PC-9 (cell line): ENCODE results near the gene SAMD11. TPM values are rescaled to one million over a fixed set of nuclear protein-coding genes. Genes with fewer than 3 reads are reported as not detected.

Experiments
- BruUV-seq: library from RNA; stranded (reverse); fragments of 400-500 nt; replicated peaks from 2 replicates; lab custom pipeline; 2021; lab: Mats Ljungman, UMichigan
- CTCF ChIA-PET: fragments of 300-600 bp; sonication (Branson Sonifier 250); formaldehyde crosslinking; loops from one replicate; lab custom pipeline; 2022; ENCODE audit warnings: antibody characterized with exemption; lab: Charles Lee
- POLR2A ChIA-PET: fragments of 300-600 bp; sonication (Branson Sonifier 250); formaldehyde crosslinking; loops from one replicate; lab custom pipeline; 2022; ENCODE audit warnings: antibody characterized with exemption; ENCODE audit not compliant: unreplicated experiment; lab: Charles Lee
- DNase-seq, 2 experiments: peaks; one replicate each; pipeline versions ENCODE4 v3.0.0 to v3.0.0-alpha.2; 2015 to 2022; ENCODE audit warnings: mixed read lengths in 1 of 2
- H2AFZ ChIP-seq: fragments of 200-600 bp; sonication (generic); 2 replicates; pipeline ENCODE4 v1.8.1; 2017; ENCODE audit warnings: antibody characterized with exemption
- H3F3A ChIP-seq: fragments of 200-600 bp; sonication (generic); 2 replicates; pipeline ENCODE4 v1.8.1; 2017; ENCODE audit warnings: antibody characterized with exemption, mild to moderate bottlenecking, low read depth; ENCODE audit not compliant: insufficient read depth
- H3K27ac ChIP-seq: fragments of 200-600 bp; sonication (generic); 2 replicates; pipeline ENCODE4 v1.6.1; 2016; ENCODE audit warnings: mixed run types
- H3K27me3 ChIP-seq: fragments of 200-600 bp; sonication (generic); 2 replicates; pipeline ENCODE4 v1.6.1; 2016; ENCODE audit warnings: low read depth, mixed run types; ENCODE audit not compliant: insufficient read depth
- H3K36me3 ChIP-seq: fragments of 200-600 bp; sonication (generic); 2 replicates; pipeline ENCODE4 v1.6.1; 2016; ENCODE audit warnings: low read depth, mixed run types
- H3K4me1 ChIP-seq: fragments of 200-600 bp; sonication (generic); replicated peaks from 2 replicates; pipeline ENCODE4 v1.6.1; 2016; ENCODE audit warnings: mixed run types; ENCODE audit not compliant: insufficient read depth
- H3K4me2 ChIP-seq: fragments of 200-600 bp; sonication (generic); 2 replicates; pipeline ENCODE4 v1.6.1; 2017; ENCODE audit warnings: mixed run types
- H3K4me3 ChIP-seq: fragments of 200-600 bp; sonication (generic); 2 replicates; pipeline ENCODE4 v1.6.1; 2016; ENCODE audit warnings: mixed run types
- H3K79me2 ChIP-seq: fragments of 200-600 bp; sonication (generic); 2 replicates; pipeline ENCODE4 v1.6.1; 2017; ENCODE audit warnings: low read depth, mixed run types
- H3K9me2 ChIP-seq: fragments of 200-600 bp; sonication (generic); 2 replicates; pipeline ENCODE4 v1.8.1; 2017; ENCODE audit warnings: mild to moderate bottlenecking; ENCODE audit not compliant: insufficient read depth
- H3K9me3 ChIP-seq: fragments of 200-600 bp; sonication (generic); 2 replicates; pipeline ENCODE4 v1.8.1; 2016; ENCODE audit warnings: low read depth; ENCODE audit not compliant: insufficient read depth
- H4K20me1 ChIP-seq: fragments of 200-600 bp; sonication (generic); 2 replicates; pipeline ENCODE4 v1.8.1; 2017; ENCODE audit not compliant: insufficient read depth
- EZH2 ChIP-seq: fragments of 200-600 bp; sonication (generic); IDR thresholded peaks from 2 replicates; pipeline ENCODE4 v1.8.0; 2017; ENCODE audit warnings: antibody characterized with exemption, low read depth
- intact Hi-C: fragments of 100-400 bp; cut with micrococcal nuclease; formaldehyde crosslinking; loops from one replicate; pipeline ENCODE4 v1.10.0; 2022; ENCODE audit not compliant: unreplicated experiment
- total RNA-seq: library from RNA; stranded (reverse); gene quantifications from 2 replicates; pipeline ENCODE4 v1.2.3, GENCODE V29; 2021
- TF ChIP-seq, protein P1 (sequence below): fragments of 200-600 bp; sonication (generic); conservative IDR thresholded peaks from 2 replicates; pipeline ENCODE4 v1.6.1; 2017; ENCODE audit warnings: mixed run types, antibody characterized with exemption, mild to moderate bottlenecking, moderate library complexity

Gene SAMD11
- total RNA-seq, 1 experiment from 2014 or later = 0.59 TPM

DNA sequence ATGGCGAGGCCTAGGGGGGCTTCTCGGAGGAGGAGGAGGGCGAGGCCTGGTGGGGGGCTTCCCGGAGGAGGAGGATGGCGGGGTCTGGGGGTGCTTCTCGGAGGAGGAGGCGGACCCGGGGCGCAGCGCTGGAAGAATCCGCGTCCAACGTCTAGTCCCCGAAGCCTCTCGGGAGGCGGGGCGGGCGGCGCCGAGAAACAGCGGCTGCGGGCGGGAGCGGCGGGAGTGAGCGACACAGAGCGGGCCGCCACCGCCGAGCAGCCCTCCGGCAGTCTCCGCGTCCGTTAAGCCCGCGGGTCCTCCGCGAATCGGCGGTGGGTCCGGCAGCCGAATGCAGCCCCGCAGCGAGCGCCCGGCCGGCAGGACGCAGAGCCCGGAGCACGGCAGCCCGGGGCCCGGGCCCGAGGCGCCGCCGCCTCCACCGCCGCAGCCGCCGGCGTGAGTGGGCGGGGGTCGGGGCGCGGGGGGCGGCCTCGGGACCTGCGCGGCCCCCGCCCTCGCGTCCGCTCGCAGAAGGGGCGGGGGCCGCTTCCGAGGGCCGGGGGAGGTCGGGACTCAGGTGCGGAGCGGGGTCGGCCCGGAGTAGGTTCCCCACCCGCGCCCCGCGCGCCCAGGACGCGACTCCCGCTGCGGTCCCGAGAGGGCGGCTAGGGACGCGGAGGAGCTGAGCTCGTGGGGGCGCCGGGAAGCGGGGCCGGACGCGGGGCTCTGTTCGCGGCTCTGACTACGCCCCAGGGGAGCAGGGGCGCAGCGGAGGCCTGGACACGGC is 36.8 kb downstream of the SAMD11 start, which contains the start of gene KLHL17:
Gene KLHL17, plus strand, starts transcription at position 222 of the 769 bp plus-strand sequence. Its CDS starts 110 bp downstream, at position 332.
- Histone ChIP-seq H3K4me2 (peak within 1 kb of the TSS; percentile 98), H3K27ac (no peak within 1 kb of the TSS), H3K4me1 (peaks cover 13% of the 10 kb centered on the region), H3K9me3 (no peaks in the 10 kb centered on the region), H3F3A (peaks cover 4% of the 10 kb centered on the region; the same call in 1 of the 2 replicates), H4K20me1 (peaks cover 13% of the 10 kb centered on the region), H2AFZ (peak within 1 kb of the TSS; percentile 48; the same call in 1 of the 2 replicates), H3K27me3 (no peaks in the 10 kb centered on the region), H3K9me2 (no peaks in the 10 kb centered on the region), H3K36me3 (0 out of 2 replicates have a peak, but pooled peaks cover 4% of the 10 kb centered on the region), H3K79me2 (peaks cover 28% of the 10 kb centered on the region), H3K4me3 (peak within 1 kb of the TSS; percentile 100; the same call in 1 of the 2 replicates)
- ChIA-PET CTCF (no interaction called here), POLR2A (no interaction called here)
- TF ChIP-seq, protein P1, sequence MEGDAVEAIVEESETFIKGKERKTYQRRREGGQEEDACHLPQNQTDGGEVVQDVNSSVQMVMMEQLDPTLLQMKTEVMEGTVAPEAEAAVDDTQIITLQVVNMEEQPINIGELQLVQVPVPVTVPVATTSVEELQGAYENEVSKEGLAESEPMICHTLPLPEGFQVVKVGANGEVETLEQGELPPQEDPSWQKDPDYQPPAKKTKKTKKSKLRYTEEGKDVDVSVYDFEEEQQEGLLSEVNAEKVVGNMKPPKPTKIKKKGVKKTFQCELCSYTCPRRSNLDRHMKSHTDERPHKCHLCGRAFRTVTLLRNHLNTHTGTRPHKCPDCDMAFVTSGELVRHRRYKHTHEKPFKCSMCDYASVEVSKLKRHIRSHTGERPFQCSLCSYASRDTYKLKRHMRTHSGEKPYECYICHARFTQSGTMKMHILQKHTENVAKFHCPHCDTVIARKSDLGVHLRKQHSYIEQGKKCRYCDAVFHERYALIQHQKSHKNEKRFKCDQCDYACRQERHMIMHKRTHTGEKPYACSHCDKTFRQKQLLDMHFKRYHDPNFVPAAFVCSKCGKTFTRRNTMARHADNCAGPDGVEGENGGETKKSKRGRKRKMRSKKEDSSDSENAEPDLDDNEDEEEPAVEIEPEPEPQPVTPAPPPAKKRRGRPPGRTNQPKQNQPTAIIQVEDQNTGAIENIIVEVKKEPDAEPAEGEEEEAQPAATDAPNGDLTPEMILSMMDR = no peak
- TF ChIP-seq EZH2 = no peak
- intact Hi-C loops = no loop called here
- peak in 1 of 2 experiments; percentile 67 for DNase-seq
- BruUV-seq = no TSS peak

DNA sequence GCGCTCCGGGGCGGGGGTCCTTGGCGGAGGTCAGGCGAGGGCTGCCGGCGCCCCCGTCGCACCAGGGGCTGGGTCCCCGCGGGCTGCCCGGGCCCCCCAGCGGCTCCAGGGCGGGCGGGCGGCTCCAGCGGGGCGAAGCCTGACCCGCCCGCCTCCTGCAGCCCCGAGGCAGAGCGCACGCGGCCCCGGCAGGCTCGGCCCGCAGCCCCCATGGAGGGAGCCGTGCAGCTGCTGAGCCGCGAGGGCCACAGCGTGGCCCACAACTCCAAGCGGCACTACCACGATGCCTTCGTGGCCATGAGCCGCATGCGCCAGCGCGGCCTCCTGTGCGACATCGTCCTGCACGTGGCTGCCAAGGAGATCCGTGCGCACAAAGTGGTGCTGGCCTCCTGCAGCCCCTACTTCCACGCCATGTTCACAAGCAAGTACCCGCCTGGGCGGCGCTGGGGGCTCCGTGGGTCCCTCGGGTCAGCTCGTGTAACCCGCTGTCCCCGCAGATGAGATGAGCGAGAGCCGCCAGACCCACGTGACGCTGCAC is 37.5 kb downstream of the SAMD11 start:
- CTCF ChIA-PET = no interaction called here
- H3F3A ChIP-seq = peaks cover 10% of the 10 kb centered on the region; the same call in 1 of the 2 replicates
- H3K36me3 ChIP-seq = 0 out of 2 replicates have a peak, but pooled peaks cover 4% of the 10 kb centered on the region
- peaks cover 13% of the 10 kb centered on the region for H4K20me1 ChIP-seq
- DNase-seq = no peak
- no peaks in the 10 kb centered on the region for H3K27me3 ChIP-seq
- H3K4me1 ChIP-seq = peaks cover 17% of the 10 kb centered on the region
- no peak overlapping the region for H3K27ac ChIP-seq
- POLR2A ChIA-PET = no interaction called here
- intact Hi-C loops = no loop called here
- peak overlapping the region; percentile 65; the same call in 1 of the 2 replicates for H3K4me3 ChIP-seq
- no peaks in the 10 kb centered on the region for H3K9me2 ChIP-seq
- no peak overlapping the region for H2AFZ ChIP-seq
- H3K4me2 ChIP-seq = peak overlapping the region; percentile 75
- TF ChIP-seq, protein P1 = no peak
- TF ChIP-seq EZH2 = no peak
- H3K9me3 ChIP-seq = no peaks in the 10 kb centered on the region
- peaks cover 28% of the 10 kb centered on the region for H3K79me2 ChIP-seq
- BruUV-seq = no TSS peak

DNA sequence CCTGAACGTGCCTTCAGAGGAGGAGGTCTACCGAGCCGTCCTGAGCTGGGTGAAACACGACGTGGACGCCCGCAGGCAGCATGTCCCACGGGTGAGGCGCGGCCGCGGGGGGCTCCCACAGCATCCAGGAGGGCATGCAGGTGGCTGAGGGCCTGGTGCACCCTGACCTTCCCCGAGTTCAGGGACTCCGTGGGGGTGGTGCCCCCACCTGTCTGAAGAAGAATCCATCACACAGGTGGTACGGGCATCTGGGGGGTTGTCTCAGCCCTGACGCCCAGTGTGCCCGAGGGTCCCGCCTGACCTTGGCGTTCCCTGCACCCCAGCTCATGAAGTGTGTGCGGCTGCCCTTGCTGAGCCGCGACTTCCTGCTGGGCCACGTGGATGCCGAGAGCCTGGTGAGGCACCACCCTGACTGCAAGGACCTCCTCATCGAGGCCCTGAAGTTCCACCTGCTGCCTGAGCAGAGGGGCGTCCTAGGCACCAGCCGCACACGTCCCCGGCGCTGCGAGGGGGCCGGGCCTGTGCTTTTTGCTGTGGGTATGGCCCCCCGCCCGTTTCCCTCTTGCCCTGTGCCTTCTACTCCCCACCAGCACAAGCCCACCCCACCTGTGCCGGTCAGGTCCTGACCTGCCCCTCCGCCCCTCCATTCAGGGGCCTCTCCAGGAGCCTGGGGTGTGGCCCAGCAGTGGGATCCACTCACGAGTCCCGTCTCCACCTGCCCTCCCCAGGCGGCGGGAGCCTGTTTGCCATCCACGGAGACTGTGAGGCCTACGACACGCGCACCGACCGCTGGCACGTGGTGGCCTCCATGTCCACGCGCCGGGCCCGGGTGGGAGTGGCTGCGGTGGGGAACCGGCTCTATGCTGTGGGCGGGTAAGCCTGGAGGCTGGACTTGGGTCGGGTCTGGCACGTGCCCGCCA is 38.9 kb downstream of the SAMD11 start:
- no peaks in the 10 kb centered on the region for H3K9me3 ChIP-seq
- no TSS peak for BruUV-seq
- H3K27ac ChIP-seq = no peak overlapping the region
- H3K4me3 ChIP-seq = no peak overlapping the region
- peaks cover 17% of the 10 kb centered on the region; the same call in 1 of the 2 replicates for H3F3A ChIP-seq
- no peak for TF ChIP-seq EZH2
- TF ChIP-seq, protein P1 = no peak
- no peaks in the 10 kb centered on the region for H3K36me3 ChIP-seq
- H3K4me1 ChIP-seq = peaks cover 19% of the 10 kb centered on the region
- DNase-seq = no peak
- no peaks in the 10 kb centered on the region for H3K9me2 ChIP-seq
- ChIA-PET CTCF (no interaction called here), POLR2A (no interaction called here)
- peaks cover 3% of the 10 kb centered on the region; the same call in 1 of the 2 replicates for H4K20me1 ChIP-seq
- no peaks in the 10 kb centered on the region for H3K27me3 ChIP-seq
- H2AFZ ChIP-seq = no peak overlapping the region
- H3K4me2 ChIP-seq = no peak overlapping the region
- intact Hi-C loops = no loop called here
- peaks cover 17% of the 10 kb centered on the region for H3K79me2 ChIP-seq
